GM23338 (cell line): ENCODE results near the gene BEST4.

Source experiments
- CREB1 ChIP-seq: fragments of 250-450 bp; sonication (Bioruptor Pico); IDR thresholded peaks from 2 replicates; pipeline ENCODE4 v1.5.0; 2020; ENCODE audit warnings: low read depth, mild to moderate bottlenecking, moderate library complexity
- CTCF ChIP-seq, 2 experiments: fragments of 200-600 bp in 1 of 2; sonication (generic) in 1 of 2; conservative IDR thresholded peaks; 2 replicates each; pipeline versions ENCODE4 v1.5.1 to v1.6.1; 2016 to 2017; ENCODE audit warnings: antibody characterized with exemption in 2 of 2, low read depth in 2 of 2, mild to moderate bottlenecking in 2 of 2, moderate library complexity in 1 of 2
- EZH2 ChIP-seq: fragments of 200-600 bp; sonication (generic); IDR thresholded peaks from one replicate; pipeline ENCODE4 v1.8.0; 2017; ENCODE audit warnings: antibody characterized with exemption, mild to moderate bottlenecking, low read depth; ENCODE audit not compliant: unreplicated experiment
- EZH2phosphoT487 ChIP-seq: fragments of 200-600 bp; sonication (generic); IDR thresholded peaks from one replicate; pipeline ENCODE4 v1.8.1; 2018; ENCODE audit warnings: antibody characterized with exemption; ENCODE audit not compliant: unreplicated experiment
- JUNB ChIP-seq: IDR thresholded peaks from one replicate; pipeline ENCODE4 v1.6.1; 2016; ENCODE audit warnings: antibody characterized with exemption; ENCODE audit not compliant: unreplicated experiment
- POLR2AphosphoS5 ChIP-seq: IDR thresholded peaks from 2 replicates; pipeline ENCODE4 v1.6.1; 2016; ENCODE audit warnings: antibody characterized with exemption, low read depth
- ZNF114 ChIP-seq: fragments of 250-450 bp; sonication (Bioruptor Pico); IDR thresholded peaks from 2 replicates; pipeline ENCODE4 v1.5.0; 2020; ENCODE audit warnings: mild to moderate bottlenecking, moderate library complexity
- ZNF462 ChIP-seq: fragments of 250-450 bp; sonication (Bioruptor Pico); IDR thresholded peaks from 2 replicates; pipeline ENCODE4 v1.5.0; 2020; ENCODE audit warnings: mild to moderate bottlenecking, moderate library complexity
- TF ChIP-seq, protein P1 (sequence below): IDR thresholded peaks from one replicate; pipeline ENCODE4 v1.6.1; 2018; ENCODE audit warnings: antibody characterized with exemption; ENCODE audit not compliant: unreplicated experiment

GRCh38 chr1:44747878-44748277, 40.1 kb downstream of the BEST4 start:
- TF ChIP-seq EZH2phosphoT487 (no peak), POLR2AphosphoS5 (no peak), JUNB (no peak), CTCF (conservative IDR thresholded peaks at IDR 0.05; ENCODE audit: low read depth in 2 of 2) (peak; percentile 37 to 55; a peak in 3 of 4 replicates), ZNF462 (CRISPR knock-in tag) (no peak), ZNF114 (no peak), CREB1 (CRISPR knock-in tag) (no peak), EZH2 (no peak)
- TF ChIP-seq, protein P1, sequence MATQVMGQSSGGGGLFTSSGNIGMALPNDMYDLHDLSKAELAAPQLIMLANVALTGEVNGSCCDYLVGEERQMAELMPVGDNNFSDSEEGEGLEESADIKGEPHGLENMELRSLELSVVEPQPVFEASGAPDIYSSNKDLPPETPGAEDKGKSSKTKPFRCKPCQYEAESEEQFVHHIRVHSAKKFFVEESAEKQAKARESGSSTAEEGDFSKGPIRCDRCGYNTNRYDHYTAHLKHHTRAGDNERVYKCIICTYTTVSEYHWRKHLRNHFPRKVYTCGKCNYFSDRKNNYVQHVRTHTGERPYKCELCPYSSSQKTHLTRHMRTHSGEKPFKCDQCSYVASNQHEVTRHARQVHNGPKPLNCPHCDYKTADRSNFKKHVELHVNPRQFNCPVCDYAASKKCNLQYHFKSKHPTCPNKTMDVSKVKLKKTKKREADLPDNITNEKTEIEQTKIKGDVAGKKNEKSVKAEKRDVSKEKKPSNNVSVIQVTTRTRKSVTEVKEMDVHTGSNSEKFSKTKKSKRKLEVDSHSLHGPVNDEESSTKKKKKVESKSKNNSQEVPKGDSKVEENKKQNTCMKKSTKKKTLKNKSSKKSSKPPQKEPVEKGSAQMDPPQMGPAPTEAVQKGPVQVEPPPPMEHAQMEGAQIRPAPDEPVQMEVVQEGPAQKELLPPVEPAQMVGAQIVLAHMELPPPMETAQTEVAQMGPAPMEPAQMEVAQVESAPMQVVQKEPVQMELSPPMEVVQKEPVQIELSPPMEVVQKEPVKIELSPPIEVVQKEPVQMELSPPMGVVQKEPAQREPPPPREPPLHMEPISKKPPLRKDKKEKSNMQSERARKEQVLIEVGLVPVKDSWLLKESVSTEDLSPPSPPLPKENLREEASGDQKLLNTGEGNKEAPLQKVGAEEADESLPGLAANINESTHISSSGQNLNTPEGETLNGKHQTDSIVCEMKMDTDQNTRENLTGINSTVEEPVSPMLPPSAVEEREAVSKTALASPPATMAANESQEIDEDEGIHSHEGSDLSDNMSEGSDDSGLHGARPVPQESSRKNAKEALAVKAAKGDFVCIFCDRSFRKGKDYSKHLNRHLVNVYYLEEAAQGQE: no peak
